Gastroesophageal sphincter (tissue), 4 donors: ENCODE results near the gene NFIX. TPM values are rescaled to one million over a fixed set of nuclear protein-coding genes. Genes with fewer than 3 reads are reported as not detected.

Experiments used
- ATAC-seq: fragments of 150-250 bp; one replicate; pipeline ENCODE4 v1.9.1; 2016; ENCODE audit warnings: mild to moderate bottlenecking, moderate library complexity
- H3K27ac ChIP-seq, 4 donors: fragments of 200-600 bp; sonication (generic) in 3 of 4; 1 replicate in 3 of 4; 2 replicates in 1 of 4; pipeline ENCODE4 v1.5.1; 2016 to 2019
- H3K27me3 ChIP-seq: fragments of 200-600 bp; sonication (generic); one replicate; pipeline ENCODE4 v1.5.1; 2019
- H3K36me3 ChIP-seq, 2 donors: fragments of 200-600 bp; sonication (generic); one replicate each; pipeline ENCODE4 v1.5.1; 2019; ENCODE audit warnings: control low read depth in 1 of 2
- H3K4me1 ChIP-seq, 3 donors: fragments of 200-600 bp; sonication (generic); 1 replicate in 2 of 3; 2 replicates in 1 of 3; pipeline ENCODE4 v1.5.1; 2016 to 2019; ENCODE audit warnings: control low read depth in 2 of 3
- H3K4me3 ChIP-seq, 2 donors: fragments of 200-600 bp; sonication (generic); one replicate each; pipeline ENCODE4 v1.5.1; 2019; ENCODE audit warnings: mild to moderate bottlenecking in 1 of 2, moderate library complexity in 1 of 2
- H3K9me3 ChIP-seq, 3 donors: fragments of 200-600 bp; sonication (generic); one replicate each; pipeline ENCODE4 v1.5.1; 2017 to 2019; ENCODE audit warnings: control low read depth in 2 of 3
- EP300 ChIP-seq: sonication (generic); formaldehyde crosslinking; IDR thresholded peaks from one replicate; pipeline ENCODE4 v1.6.1; 2017; ENCODE audit warnings: antibody characterized with exemption, mild to moderate bottlenecking
- POLR2A ChIP-seq, 2 donors: fragments of 450-650 bp; IDR thresholded peaks; one replicate each; pipeline ENCODE4 v1.6.1; 2017; ENCODE audit warnings: antibody characterized with exemption in 2 of 2, mild to moderate bottlenecking in 2 of 2, moderate library complexity in 1 of 2
- POLR2AphosphoS5 ChIP-seq: sonication (generic); formaldehyde crosslinking; IDR thresholded peaks from one replicate; pipeline ENCODE4 v1.6.1; 2017; ENCODE audit warnings: antibody characterized with exemption
- WGBS, 2 donors: methylation state at CpG; one replicate each; pipeline ENCODE4 v1.1.5; 2018; ENCODE audit warnings: low coverage in 1 of 2; 5-methylcytosine and 5-hydroxymethylcytosine counted together
- total RNA-seq, 4 donors: library from RNA; depleted of rRNA; stranded (reverse); fragments of >200 nt; gene quantifications; one replicate each; pipeline ENCODE4 v1.1.0, GENCODE V29; 2016
- TF ChIP-seq, protein P1 (sequence below), 4 experiments: fragments of 200-600 bp in 2 of 4; fragments of 450-650 bp in 2 of 4; sonication (generic) in 1 of 4; IDR thresholded peaks; one replicate each; pipeline ENCODE4 v1.5.1; 2017 to 2019; ENCODE audit warnings: antibody characterized with exemption in 4 of 4, mild to moderate bottlenecking in 2 of 4, moderate library complexity in 2 of 4

Gene NFIX
- total RNA-seq, 4 donors from 2014 or later: 44.7 to 145 (median 72.4) TPM

DNA sequence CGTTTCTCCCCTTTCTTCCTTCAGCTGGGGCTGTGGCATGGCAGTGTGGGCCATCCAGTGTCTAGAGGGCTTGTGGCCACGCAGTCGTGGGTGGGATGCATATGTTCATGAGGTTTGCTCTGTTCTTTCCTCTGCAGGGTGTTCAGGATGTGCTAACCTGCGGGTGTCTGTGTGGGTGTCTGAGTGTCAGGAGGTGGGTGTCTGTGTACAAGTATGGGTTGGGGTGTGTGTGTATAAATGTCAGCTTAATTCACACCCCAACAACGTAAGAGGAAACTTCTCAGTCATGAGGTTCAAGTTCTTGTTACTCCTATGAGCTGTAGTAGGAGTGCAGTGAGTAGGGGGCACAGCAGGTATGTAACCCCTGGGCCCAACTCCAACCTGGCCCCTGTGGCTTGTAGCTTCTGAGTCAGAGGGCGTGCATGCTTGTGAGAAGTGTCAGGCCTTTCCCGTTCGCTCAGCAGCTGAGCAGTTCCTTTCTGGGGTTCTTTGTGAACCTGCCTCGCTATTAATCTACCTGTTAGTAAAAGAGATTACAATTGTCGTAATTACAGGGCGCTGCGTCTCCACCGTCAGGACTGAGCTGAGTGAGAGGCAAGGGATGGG is 49.1 kb downstream of the NFIX start:
- 28 to 50% methylated on average over 2 to 4 of the region's 13 CpGs for WGBS, 2 donors
- Histone ChIP-seq H3K4me1 (peaks cover 0 to 100% (median 47%) of the 10 kb centered on the region in 3 donors), H3K4me3 (no peak overlapping the region), H3K9me3 (no peaks in the 10 kb centered on the region), H3K27me3 (no peaks in the 10 kb centered on the region), H3K36me3 (peaks cover 0 to 9% of the 10 kb centered on the region in 2 donors), H3K27ac (peak overlapping the region in 3 of 4 donors; percentile 57 to 63 (median 60))
- no peak for ATAC-seq
- TF ChIP-seq POLR2A (IDR thresholded peaks at IDR 0.05): no peak
- TF ChIP-seq, protein P1, sequence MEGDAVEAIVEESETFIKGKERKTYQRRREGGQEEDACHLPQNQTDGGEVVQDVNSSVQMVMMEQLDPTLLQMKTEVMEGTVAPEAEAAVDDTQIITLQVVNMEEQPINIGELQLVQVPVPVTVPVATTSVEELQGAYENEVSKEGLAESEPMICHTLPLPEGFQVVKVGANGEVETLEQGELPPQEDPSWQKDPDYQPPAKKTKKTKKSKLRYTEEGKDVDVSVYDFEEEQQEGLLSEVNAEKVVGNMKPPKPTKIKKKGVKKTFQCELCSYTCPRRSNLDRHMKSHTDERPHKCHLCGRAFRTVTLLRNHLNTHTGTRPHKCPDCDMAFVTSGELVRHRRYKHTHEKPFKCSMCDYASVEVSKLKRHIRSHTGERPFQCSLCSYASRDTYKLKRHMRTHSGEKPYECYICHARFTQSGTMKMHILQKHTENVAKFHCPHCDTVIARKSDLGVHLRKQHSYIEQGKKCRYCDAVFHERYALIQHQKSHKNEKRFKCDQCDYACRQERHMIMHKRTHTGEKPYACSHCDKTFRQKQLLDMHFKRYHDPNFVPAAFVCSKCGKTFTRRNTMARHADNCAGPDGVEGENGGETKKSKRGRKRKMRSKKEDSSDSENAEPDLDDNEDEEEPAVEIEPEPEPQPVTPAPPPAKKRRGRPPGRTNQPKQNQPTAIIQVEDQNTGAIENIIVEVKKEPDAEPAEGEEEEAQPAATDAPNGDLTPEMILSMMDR (IDR thresholded peaks at IDR 0.05): no peak
- peak; percentile 50 for TF ChIP-seq POLR2AphosphoS5
- no peak for TF ChIP-seq EP300

DNA sequence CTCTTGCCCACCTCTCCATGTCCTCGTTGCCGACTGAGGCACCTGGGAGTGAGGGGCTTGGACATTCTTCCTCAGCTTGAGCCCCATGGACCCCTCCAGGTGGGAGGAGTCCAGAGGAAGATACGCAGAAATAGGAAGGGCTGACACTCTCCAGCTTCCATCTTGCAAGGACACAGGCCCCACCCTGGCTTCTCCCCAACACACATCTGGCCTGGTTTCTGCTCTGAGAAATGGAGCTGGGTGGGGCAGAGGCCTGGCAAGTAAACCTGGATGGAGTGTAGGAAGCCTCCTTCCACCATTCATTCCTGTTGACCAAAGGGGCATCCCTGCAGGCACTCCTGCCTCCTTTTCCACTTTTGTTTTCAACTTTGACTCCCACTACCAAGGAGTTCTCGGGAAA is 50.5 kb downstream of the NFIX start:
- peaks cover 0 to 9% of the 10 kb centered on the region in 2 donors for H3K36me3 ChIP-seq
- 100% methylated on average over 1 to 3 of the region's 4 CpGs for WGBS, 2 donors
- ATAC-seq: no peak
- H3K27ac ChIP-seq: peak overlapping the region in 3 of 4 donors; percentile 57 to 63 (median 60)
- TF ChIP-seq, protein P1 (IDR thresholded peaks at IDR 0.05): no peak
- TF ChIP-seq POLR2AphosphoS5: no peak
- no peak for TF ChIP-seq POLR2A (IDR thresholded peaks at IDR 0.05)
- TF ChIP-seq EP300: no peak
- H3K27me3 ChIP-seq: no peaks in the 10 kb centered on the region
- H3K4me1 ChIP-seq: peaks cover 3 to 100% (median 41%) of the 10 kb centered on the region in 3 donors
- no peaks in the 10 kb centered on the region for H3K9me3 ChIP-seq
- no peak overlapping the region for H3K4me3 ChIP-seq

DNA sequence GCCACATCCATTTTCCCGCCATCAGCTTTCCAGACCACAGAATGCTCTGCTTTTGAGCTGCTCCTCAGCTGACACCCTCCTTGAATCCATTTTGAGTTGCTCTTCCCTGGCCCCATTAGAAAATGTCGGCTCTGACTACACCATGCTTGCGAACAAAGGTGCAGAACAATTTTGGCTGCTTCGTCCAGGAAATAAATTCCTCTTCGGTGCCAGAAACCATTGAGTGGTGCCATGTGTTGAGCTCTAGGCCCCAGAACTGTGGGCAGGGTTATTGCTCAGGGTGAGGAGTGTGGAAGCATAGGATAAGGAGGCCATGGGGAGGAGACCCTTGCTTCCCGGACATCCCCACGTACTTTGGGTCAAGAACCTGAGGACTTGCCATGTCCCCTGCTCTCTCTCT is 52.1 kb downstream of the NFIX start:
- no peak for ATAC-seq
- WGBS, 2 donors: 72 to 100% methylated on average over 1 to 6 of the region's 7 CpGs
- H3K27ac ChIP-seq: peak overlapping the region in 3 of 4 donors; percentile 3 to 29 (median 25)
- H3K4me3 ChIP-seq: no peak overlapping the region
- H3K4me1 ChIP-seq: peaks cover 8 to 100% (median 55%) of the 10 kb centered on the region in 3 donors
- peaks cover 0 to 9% of the 10 kb centered on the region in 2 donors for H3K36me3 ChIP-seq
- H3K27me3 ChIP-seq: no peaks in the 10 kb centered on the region
- no peaks in the 10 kb centered on the region for H3K9me3 ChIP-seq
- TF ChIP-seq EP300 (no peak), POLR2AphosphoS5 (no peak), POLR2A (IDR thresholded peaks at IDR 0.05) (no peak)
- TF ChIP-seq, protein P1 (IDR thresholded peaks at IDR 0.05): no peak

DNA sequence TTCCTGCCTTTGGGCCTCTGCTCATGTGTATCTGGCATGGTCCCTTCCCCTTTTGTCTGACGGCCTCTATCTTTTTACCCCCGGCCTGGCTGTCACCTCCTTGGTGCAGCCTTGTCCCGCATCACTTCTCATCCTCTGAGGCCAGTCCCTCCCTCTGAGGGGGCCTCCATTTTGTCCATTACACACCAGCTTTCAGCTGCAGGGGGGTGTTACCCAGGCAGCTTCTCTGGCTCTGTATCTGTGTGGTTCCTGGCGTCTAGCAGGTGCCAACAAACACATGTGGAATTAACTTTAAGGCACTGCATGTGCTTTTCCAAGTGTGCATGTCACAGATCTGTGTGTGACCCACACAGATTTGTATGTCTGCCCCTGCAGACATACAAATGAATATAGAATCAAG is 55.0 kb downstream of the NFIX start:
- WGBS, 2 donors: 36 to 37% methylated on average over 3 to 4 of the region's 4 CpGs
- no peak for ATAC-seq
- Histone ChIP-seq H3K27ac (peak overlapping the region in 3 of 4 donors; percentile 95 to 98 (median 98)), H3K4me3 (no peak overlapping the region), H3K36me3 (no peaks in the 10 kb centered on the region), H3K4me1 (peaks cover 22 to 100% (median 69%) of the 10 kb centered on the region in 3 donors), H3K27me3 (no peaks in the 10 kb centered on the region), H3K9me3 (no peaks in the 10 kb centered on the region)
- TF ChIP-seq EP300 (no peak), POLR2AphosphoS5 (no peak), POLR2A (IDR thresholded peaks at IDR 0.05) (no peak)
- TF ChIP-seq, protein P1 (IDR thresholded peaks at IDR 0.05): no peak
